ENCODE results near the gene TAF11.
"Not testable (repeated sequence)": the region's sequence is repeated elsewhere in the genome, so short reads cannot be mapped to it uniquely, and the experiment has no call there.

TAF11 gene

GRCh38 chr6:34865107-34865506 is 22.7 kb downstream of the TAF11 start:
- DNase-seq (ENCODE audit: low spot score) = no peak

GRCh38 chr6:34864007-34864406 is 23.8 kb downstream of the TAF11 start:
- no peak for DNase-seq (ENCODE audit: low spot score)

GRCh38 chr6:34860776-34861175 is 27.1 kb downstream of the TAF11 start:
- no peak for DNase-seq (ENCODE audit: low spot score)

- no peak for DNase-seq (ENCODE audit: low spot score)
These were observed 27.9 kb downstream of the TAF11 start for GRCh38 chr6:34859951-34860350.

- peak; percentile 38 for DNase-seq (ENCODE audit: low spot score)
These were observed 29.2 kb downstream of the TAF11 start for GRCh38 chr6:34858681-34859080.

GRCh38 chr6:34855463-34855862 is 32.4 kb downstream of the TAF11 start:
- DNase-seq (ENCODE audit: low spot score) = no peak

- no peak for DNase-seq (ENCODE audit: low spot score)
These were observed 35.3 kb downstream of the TAF11 start for GRCh38 chr6:34852406-34853085.

GRCh38 chr6:34851361-34851760 is 36.5 kb downstream of the TAF11 start:
- DNase-seq (ENCODE audit: low spot score) = no peak

- not testable (repeated sequence) for DNase-seq (ENCODE audit: low spot score)
These were observed 38.8 kb downstream of the TAF11 start for GRCh38 chr6:34849066-34849465.

- DNase-seq (ENCODE audit: low spot score) = no peak
These were observed 48.0 kb downstream of the TAF11 start for GRCh38 chr6:34839666-34840352.

- no peak for DNase-seq (ENCODE audit: low spot score)
These were observed 50.3 kb downstream of the TAF11 start for GRCh38 chr6:34837528-34837927.

- DNase-seq (ENCODE audit: low spot score) = no peak
These were observed 51.4 kb downstream of the TAF11 start for GRCh38 chr6:34836451-34836850.

- DNase-seq (ENCODE audit: low spot score) = no peak
These were observed 51.8 kb downstream of the TAF11 start for GRCh38 chr6:34836008-34836407.

GRCh38 chr6:34834789-34835518 is 52.9 kb downstream of the TAF11 start:
- DNase-seq (ENCODE audit: low spot score) = peak; percentile 11

GRCh38 chr6:34832942-34833341 is 54.9 kb downstream of the TAF11 start:
- no peak for DNase-seq (ENCODE audit: low spot score)

GRCh38 chr6:34829137-34829536 is 58.7 kb downstream of the TAF11 start:
- DNase-seq (ENCODE audit: low spot score) = no peak

Data from RKO (cell line).